OCI-LY7 (cell line): ENCODE results near the gene ABCB9. TPM values are rescaled to one million over a fixed set of nuclear protein-coding genes. Genes with fewer than 3 reads are reported as not detected.

Source experiments
- BruUV-seq: library from RNA; stranded (reverse); fragments of 400-500 nt; replicated peaks from 2 replicates; lab custom pipeline; 2021; lab: Mats Ljungman, UMichigan
- CTCF ChIA-PET: fragments of 300-600 bp; sonication (Branson Sonifier 250); formaldehyde crosslinking; loops from one replicate; lab custom pipeline; 2022; ENCODE audit warnings: antibody characterized with exemption; ENCODE audit not compliant: unreplicated experiment; lab: Charles Lee
- POLR2A ChIA-PET: fragments of 300-600 bp; sonication (Branson Sonifier 250); formaldehyde crosslinking; loops from one replicate; lab custom pipeline; 2022; ENCODE audit warnings: antibody characterized with exemption; lab: Charles Lee
- DNase-seq: peaks from one replicate; pipeline ENCODE4 v3.0.0-alpha.2; 2015; ENCODE audit warnings: low spot score
- H2AFZ ChIP-seq: fragments of 200-600 bp; sonication (generic), shearing (Covaris generic); 2 replicates; pipeline ENCODE4 v1.6.1; 2014; ENCODE audit warnings: mild to moderate bottlenecking, antibody characterized with exemption, low read length, moderate library complexity
- H3K27ac ChIP-seq: fragments of 200-600 bp; sonication (generic); 2 replicates; pipeline ENCODE4 v1.5.1; 2014; ENCODE audit warnings: mixed run types, low read depth, mild to moderate bottlenecking, moderate library complexity, low read length, inconsistent platforms; ENCODE audit not compliant: poor library complexity, severe bottlenecking
- H3K36me3 ChIP-seq: fragments of 200-600 bp; sonication (generic); 2 replicates; pipeline ENCODE4 v1.6.1; 2014; ENCODE audit warnings: mild to moderate bottlenecking, antibody characterized with exemption, low read length, moderate library complexity, mixed read lengths; ENCODE audit not compliant: insufficient read depth
- H3K4me1 ChIP-seq: fragments of 200-600 bp; sonication (generic); 2 replicates; pipeline ENCODE4 v1.5.1; 2014; ENCODE audit warnings: mild to moderate bottlenecking, low read length; ENCODE audit not compliant: insufficient read depth, poor library complexity, severe bottlenecking
- H3K4me2 ChIP-seq: fragments of 200-600 bp; sonication (generic); 2 replicates; pipeline ENCODE4 v1.6.1; 2014; ENCODE audit warnings: mild to moderate bottlenecking, low read length
- H3K4me3 ChIP-seq: fragments of 200-600 bp; sonication (generic); 2 replicates; pipeline ENCODE4 v1.5.1; 2014; ENCODE audit warnings: mild to moderate bottlenecking, low read depth, low read length; ENCODE audit not compliant: poor library complexity, severe bottlenecking
- H3K79me2 ChIP-seq: fragments of 200-600 bp; sonication (generic); 2 replicates; pipeline ENCODE4 v1.6.1; 2016; ENCODE audit warnings: low read depth, mild to moderate bottlenecking, low read length, moderate library complexity, mixed read lengths; ENCODE audit not compliant: insufficient read depth
- H3K9me2 ChIP-seq: fragments of 200-600 bp; sonication (generic); 2 replicates; pipeline ENCODE4 v1.6.1; 2016; ENCODE audit warnings: mild to moderate bottlenecking, low read length, mixed read lengths; ENCODE audit not compliant: insufficient read depth
- H3K9me3 ChIP-seq: fragments of 200-600 bp; sonication (generic); 2 replicates; pipeline ENCODE4 v1.6.1; 2014; ENCODE audit warnings: mild to moderate bottlenecking, mixed run types, low read length, mixed read lengths
- H4K20me1 ChIP-seq: fragments of 200-600 bp; sonication (generic); 2 replicates; pipeline ENCODE4 v1.6.1; 2014; ENCODE audit warnings: mild to moderate bottlenecking, antibody characterized with exemption, low read length, moderate library complexity, mixed read lengths; ENCODE audit not compliant: insufficient read depth
- EZH2phosphoT487 ChIP-seq: fragments of 200-600 bp; sonication (generic); IDR thresholded peaks from 2 replicates; pipeline ENCODE4 v1.6.1; 2018; ENCODE audit warnings: low read depth, borderline replicate concordance, mild to moderate bottlenecking, mixed run types, antibody characterized with exemption, low read length, moderate library complexity, mixed read lengths
- intact Hi-C: fragments of 100-400 bp; cut with micrococcal nuclease; formaldehyde crosslinking; loops from one replicate; pipeline ENCODE4 v1.10.0; 2022; ENCODE audit not compliant: unreplicated experiment
- total RNA-seq, 2 experiments: library from RNA; depleted of rRNA in 1 of 2; stranded (reverse); fragments of >200 nt in 1 of 2; shearing (Covaris generic) in 1 of 2; gene quantifications; 2 replicates each; pipeline ENCODE4 v1.2.3, GENCODE V29; 2014 to 2022
- TF ChIP-seq, protein P1 (sequence below): fragments of 200-600 bp; sonication (generic); conservative IDR thresholded peaks from 2 replicates; pipeline ENCODE4 v1.5.1; 2014; ENCODE audit warnings: mild to moderate bottlenecking, antibody characterized with exemption, low read length, moderate library complexity, mixed read lengths

The ABCB9 gene
- total RNA-seq, 2 experiments from 2014 or later: 4.0 to 7.9 TPM

DNA sequence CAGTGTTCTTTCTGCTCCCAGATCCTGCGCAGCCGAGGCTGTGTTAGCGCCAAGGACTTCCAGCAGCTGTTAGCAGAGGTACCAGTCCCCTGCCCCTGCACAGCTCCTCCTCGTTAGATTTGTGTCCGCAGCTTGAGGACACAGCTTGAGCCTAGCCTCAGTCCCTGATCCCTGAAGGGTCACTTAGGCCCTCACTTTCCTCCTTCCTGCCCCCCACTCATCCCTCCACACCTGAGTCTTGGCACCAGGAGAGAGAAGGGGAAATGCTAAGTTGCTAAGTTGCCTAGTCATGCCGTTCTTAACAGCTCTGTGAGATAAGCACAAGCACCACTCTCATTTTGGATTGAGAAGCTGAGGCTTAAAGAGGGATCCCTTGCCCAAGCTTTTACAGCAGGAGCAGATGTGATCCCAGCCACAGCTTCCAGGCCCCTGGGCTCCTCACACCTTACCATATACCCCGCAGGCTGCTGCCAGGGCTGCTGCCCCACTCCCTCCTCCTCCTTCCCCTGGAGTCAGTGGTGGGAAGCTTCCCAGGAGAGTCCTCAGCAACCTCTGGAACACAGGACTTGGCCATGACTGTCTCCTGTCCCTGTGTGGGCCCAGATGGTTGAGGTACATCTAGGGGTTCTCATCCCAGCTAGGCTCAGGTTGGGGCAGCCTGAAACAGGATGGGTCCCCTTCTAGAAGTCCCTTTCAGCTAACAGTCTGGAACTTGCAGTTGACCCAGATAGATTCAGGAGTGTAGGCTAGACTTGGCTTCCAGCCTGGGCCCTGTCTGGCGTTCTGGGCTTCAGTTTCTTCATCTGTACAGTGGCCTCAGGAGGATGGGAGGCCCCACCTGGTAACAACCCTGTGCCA is 9.8 kb upstream of the ABCB9 start:
- 0 out of 2 replicates have a peak, but pooled peaks cover 5% of the 10 kb centered on the region for H4K20me1 ChIP-seq
- peaks cover 14% of the 10 kb centered on the region for H3K79me2 ChIP-seq
- ChIA-PET CTCF (no interaction called here), POLR2A (interaction anchor here (0.6 to 3.0 kb wide), 6 partner anchors 8 to 688 kb away, joined by 3 to 17 read pairs (median 4); partner anchors contain the start of genes MPHOSPH9 and MTRFR)
- no TSS peak for BruUV-seq
- H3K4me3 ChIP-seq: peak overlapping the region; percentile 76
- H3K27ac ChIP-seq: peak overlapping the region; percentile 89
- H3K9me2 ChIP-seq: no peaks in the 10 kb centered on the region
- TF ChIP-seq, protein P1, sequence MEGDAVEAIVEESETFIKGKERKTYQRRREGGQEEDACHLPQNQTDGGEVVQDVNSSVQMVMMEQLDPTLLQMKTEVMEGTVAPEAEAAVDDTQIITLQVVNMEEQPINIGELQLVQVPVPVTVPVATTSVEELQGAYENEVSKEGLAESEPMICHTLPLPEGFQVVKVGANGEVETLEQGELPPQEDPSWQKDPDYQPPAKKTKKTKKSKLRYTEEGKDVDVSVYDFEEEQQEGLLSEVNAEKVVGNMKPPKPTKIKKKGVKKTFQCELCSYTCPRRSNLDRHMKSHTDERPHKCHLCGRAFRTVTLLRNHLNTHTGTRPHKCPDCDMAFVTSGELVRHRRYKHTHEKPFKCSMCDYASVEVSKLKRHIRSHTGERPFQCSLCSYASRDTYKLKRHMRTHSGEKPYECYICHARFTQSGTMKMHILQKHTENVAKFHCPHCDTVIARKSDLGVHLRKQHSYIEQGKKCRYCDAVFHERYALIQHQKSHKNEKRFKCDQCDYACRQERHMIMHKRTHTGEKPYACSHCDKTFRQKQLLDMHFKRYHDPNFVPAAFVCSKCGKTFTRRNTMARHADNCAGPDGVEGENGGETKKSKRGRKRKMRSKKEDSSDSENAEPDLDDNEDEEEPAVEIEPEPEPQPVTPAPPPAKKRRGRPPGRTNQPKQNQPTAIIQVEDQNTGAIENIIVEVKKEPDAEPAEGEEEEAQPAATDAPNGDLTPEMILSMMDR: no peak
- no peak for TF ChIP-seq EZH2phosphoT487
- intact Hi-C loops: loop anchor here (2.0 kb wide), 1 partner anchor 257 kb away; the partner anchor contains the start of genes MPHOSPH9 and MTRFR
- H2AFZ ChIP-seq: no peak overlapping the region; the same call in 1 of the 2 replicates
- H3K9me3 ChIP-seq: no peaks in the 10 kb centered on the region
- H3K4me1 ChIP-seq: peaks cover 28% of the 10 kb centered on the region
- no peak for DNase-seq
- H3K4me2 ChIP-seq: peak overlapping the region; percentile 100
- peaks cover 25% of the 10 kb centered on the region; the same call in 1 of the 2 replicates for H3K36me3 ChIP-seq

DNA sequence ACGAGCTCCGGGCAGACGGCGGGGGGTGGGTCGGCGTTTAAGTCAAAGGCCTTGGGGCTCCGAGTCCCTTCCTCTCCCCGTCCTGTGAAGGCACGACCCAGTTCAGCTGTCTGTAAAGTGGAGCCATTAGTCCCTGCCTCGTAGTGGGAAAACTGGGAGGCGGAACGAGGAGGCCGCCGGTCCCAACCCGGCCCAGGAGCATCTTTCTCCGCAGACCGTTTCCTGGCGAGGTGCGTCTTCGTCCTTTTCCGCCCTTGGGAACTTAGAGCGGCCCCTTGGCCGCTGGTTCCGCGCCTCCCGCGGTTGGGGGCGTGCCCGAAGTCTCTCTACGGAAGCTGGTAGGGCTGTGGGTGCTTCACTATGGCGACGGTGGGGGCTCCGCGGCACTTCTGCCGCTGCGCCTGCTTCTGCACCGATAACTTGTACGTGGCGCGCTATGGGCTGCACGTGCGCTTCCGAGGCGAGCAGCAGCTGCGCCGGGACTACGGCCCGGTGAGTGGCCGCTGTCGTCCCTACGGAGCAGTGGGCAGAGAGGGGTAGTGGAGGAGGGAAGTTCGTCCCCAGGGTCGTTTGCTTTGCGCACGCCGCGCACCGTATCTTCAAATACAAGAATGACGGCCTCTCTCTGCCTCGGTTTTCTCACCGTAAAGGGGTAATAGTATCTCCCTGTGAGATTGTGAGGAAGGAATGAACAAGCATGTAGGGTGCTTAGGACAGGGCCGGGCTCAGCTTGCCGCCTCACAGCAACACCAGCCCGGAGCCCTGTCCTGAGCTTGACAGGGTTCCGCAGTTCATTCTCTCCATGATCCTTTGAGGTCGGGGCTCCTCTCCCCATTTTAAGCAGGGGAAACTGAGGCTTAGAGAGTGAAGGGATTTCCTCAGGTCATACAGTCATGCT is 8.9 kb upstream of the ABCB9 start, which contains the start of gene OGFOD2:
Gene OGFOD2 (plus strand): TSS at position 353 of the 898 bp plus-strand sequence. CDS start 8 bp downstream, at position 361.
- Histone ChIP-seq H3K36me3 (peaks cover 25% of the 10 kb centered on the region; the same call in 1 of the 2 replicates), H2AFZ (peak within 1 kb of the TSS; percentile 98), H4K20me1 (0 out of 2 replicates have a peak, but pooled peaks cover 5% of the 10 kb centered on the region), H3K9me2 (no peaks in the 10 kb centered on the region), H3K27ac (peak within 1 kb of the TSS; percentile 89), H3K4me3 (peak within 1 kb of the TSS; percentile 76), H3K4me2 (peak within 1 kb of the TSS; percentile 100), H3K79me2 (peaks cover 11% of the 10 kb centered on the region), H3K4me1 (peaks cover 28% of the 10 kb centered on the region), H3K9me3 (no peaks in the 10 kb centered on the region)
- BruUV-seq: TSS peak; percentile 64
- DNase-seq: peak; percentile 96
- TF ChIP-seq EZH2phosphoT487: no peak
- TF ChIP-seq, protein P1: no peak
- ChIA-PET POLR2A (interaction anchor here (0.6 to 3.0 kb wide), 6 partner anchors 9 to 449 kb away, joined by 3 to 17 read pairs (median 4); partner anchors contain the start of genes MPHOSPH9 and MTRFR), CTCF (interaction anchor here (1.0 kb wide), 1 partner anchor 9 kb away, joined by 3 read pairs; the partner anchor contains the start of gene ABCB9)
- intact Hi-C loops: loop anchor here (1.0 to 2.0 kb wide), 2 partner anchors 258 to 448 kb away; partner anchors contain the start of genes KNTC1, MPHOSPH9 and MTRFR
